K562 (cell line): ENCODE data around the gene PATJ.
"Not testable (repeated sequence)": the region's sequence is repeated elsewhere in the genome, so short reads cannot be mapped to it uniquely, and the experiment has no call there.

Source experiments
- AFF4 ChIP-seq: sonication (generic); formaldehyde crosslinking; IDR thresholded peaks from 2 replicates; pipeline ENCODE4 v1.8.0; 2023; ENCODE audit warnings: mild to moderate bottlenecking, missing genetic modification reagents
- CTCF ChIP-seq, 3 experiments: IDR thresholded peaks in 2 of 3; conservative IDR thresholded peaks in 1 of 3; 2 replicates each; pipeline ENCODE4 v1.5.1; 2011 to 2012; ENCODE audit warnings: low read length in 3 of 3, mild to moderate bottlenecking in 3 of 3, control low read depth in 2 of 3, improper control_type of control experiment in 1 of 3, inconsistent platforms in 1 of 3, low read depth in 1 of 3, mixed read lengths in 1 of 3, moderate library complexity in 1 of 3; ENCODE audit not compliant: insufficient read depth in 2 of 3
- MEIS2 ChIP-seq: fragments of 450-650 bp; IDR thresholded peaks from 2 replicates; pipeline ENCODE4 v1.6.1; 2014; ENCODE audit warnings: mild to moderate bottlenecking; ENCODE audit not compliant: partially characterized antibody
- MYBL2 ChIP-seq, 2 experiments: fragments of 450-650 bp in 1 of 2; sonication (generic) in 1 of 2; formaldehyde crosslinking in 1 of 2; IDR thresholded peaks; 2 replicates each; pipeline versions ENCODE4 v1.6.1 to v1.8.1; 2017 to 2022; ENCODE audit warnings: borderline replicate concordance in 1 of 2, inconsistent platforms in 1 of 2, low read depth in 1 of 2, mild to moderate bottlenecking in 1 of 2, missing genetic modification reagents in 1 of 2, moderate library complexity in 1 of 2
- NR2C2 ChIP-seq, 2 experiments: fragments of 200-800 bp in 1 of 2; sonication (Bioruptor generic) in 1 of 2; sonication (generic) in 1 of 2; formaldehyde crosslinking in 1 of 2; IDR thresholded peaks; 2 replicates each; pipeline versions ENCODE4 v1.6.1 to v1.8.0; 2016 to 2022; ENCODE audit warnings: mild to moderate bottlenecking in 1 of 2, missing compliant biosample characterization in 1 of 2, missing genetic modification characterization in 1 of 2, missing genetic modification reagents in 1 of 2
- POLR2AphosphoS5 ChIP-seq: IDR thresholded peaks from 2 replicates; pipeline ENCODE4 v1.6.1; 2011; ENCODE audit warnings: mild to moderate bottlenecking, low read depth, low read length, moderate library complexity; ENCODE audit not compliant: control insufficient read depth, insufficient read depth
- PRPF4 ChIP-seq: fragments of 200-400 bp; formaldehyde crosslinking; IDR thresholded peaks from one replicate; pipeline ENCODE4 v1.6.1; 2017; ENCODE audit warnings: low read length, low read depth, mild to moderate bottlenecking; ENCODE audit not compliant: insufficient read depth, poor library complexity, severe bottlenecking
- SPI1 ChIP-seq: IDR thresholded peaks from 2 replicates; pipeline ENCODE4 v1.6.1; 2011; ENCODE audit warnings: low read depth, low read length, control low read depth, borderline replicate concordance
- TCF7L2 ChIP-seq: fragments of 150-350 bp; IDR thresholded peaks from 2 replicates; pipeline ENCODE4 v1.6.1; 2016; ENCODE audit warnings: low read depth, mild to moderate bottlenecking, low read length, moderate library complexity
- TF ChIP-seq, protein P1 (sequence below): fragments of 250-450 bp; sonication (Bioruptor Pico); IDR thresholded peaks from 2 replicates; pipeline ENCODE4 v1.8.0; 2021; ENCODE audit warnings: moderate library complexity, mild to moderate bottlenecking, inconsistent platforms

- TF ChIP-seq TCF7L2; SPI1; AFF4 (CRISPR knock-in tag); CTCF (IDR thresholded peaks at IDR 0.05 in 2 of 3, conservative IDR thresholded peaks at IDR 0.05 in 1 of 3; ENCODE audit: insufficient read depth in 2 of 3, low read depth in 1 of 3, low read length in 3 of 3); POLR2AphosphoS5; NR2C2 (CRISPR knock-in tag; IDR thresholded peaks at IDR 0.05); NR2C2 (tag; IDR thresholded peaks at IDR 0.05); PRPF4; MYBL2 (IDR thresholded peaks at IDR 0.05; ENCODE audit: low read depth); MYBL2 (CRISPR knock-in tag; IDR thresholded peaks at IDR 0.05; ENCODE audit: borderline replicate concordance); MEIS2: not testable (repeated sequence)
- TF ChIP-seq, protein P1, sequence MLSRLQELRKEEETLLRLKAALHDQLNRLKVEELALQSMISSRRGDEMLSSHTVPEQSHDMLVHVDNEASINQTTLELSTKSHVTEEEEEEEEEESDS = not testable (repeated sequence)
Observed at GRCh38 chr1:61844664-61845063, 102.4 kb downstream of the PATJ start.
